Middle frontal gyrus (tissue), 1 donor: ENCODE results near the gene CCDC160.

Experiments
- DNase-seq: peaks from one replicate; pipeline ENCODE4 v3.0.0-alpha.2; 2015; ENCODE audit warnings: low spot score; ENCODE audit errors: extremely low spot score

CCDC160 gene

DNA sequence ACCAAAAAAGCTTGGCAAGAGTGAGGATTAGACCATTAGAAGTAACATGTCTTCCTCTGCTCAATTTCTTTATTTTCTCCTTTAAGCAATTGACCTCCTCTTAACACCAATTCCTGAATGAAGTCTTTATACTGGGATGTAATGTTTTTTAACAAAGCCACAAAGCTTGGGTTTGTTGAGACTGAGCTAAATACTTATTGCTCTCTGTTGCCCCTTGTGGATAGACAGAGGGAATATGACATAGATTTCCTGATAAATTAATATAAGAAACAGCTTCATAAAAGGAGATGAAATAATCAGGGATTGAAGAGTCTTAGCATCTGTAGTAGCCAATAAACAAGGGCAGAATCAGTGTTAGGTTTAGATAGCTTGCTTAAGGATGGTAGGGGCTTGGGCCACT is 57.6 kb downstream of the CCDC160 start:
- DNase-seq, result no peak
